Measurements from ENCODE around the gene GAL. TPM values are rescaled to one million over a fixed set of nuclear protein-coding genes. Genes with fewer than 3 reads are reported as not detected.

The GAL gene
- total RNA-seq, 2 donors from 2014 or later = not detected

- Histone ChIP-seq H3K9me3 (no peaks in the 10 kb centered on the region), H3K4me3 (no peak overlapping the region), H3K27me3 (no peaks in the 10 kb centered on the region), H3K4me1 (no peaks in the 10 kb centered on the region), H3K27ac (no peak overlapping the region), H3K36me3 (no peaks in the 10 kb centered on the region)
- TF ChIP-seq, protein P1, sequence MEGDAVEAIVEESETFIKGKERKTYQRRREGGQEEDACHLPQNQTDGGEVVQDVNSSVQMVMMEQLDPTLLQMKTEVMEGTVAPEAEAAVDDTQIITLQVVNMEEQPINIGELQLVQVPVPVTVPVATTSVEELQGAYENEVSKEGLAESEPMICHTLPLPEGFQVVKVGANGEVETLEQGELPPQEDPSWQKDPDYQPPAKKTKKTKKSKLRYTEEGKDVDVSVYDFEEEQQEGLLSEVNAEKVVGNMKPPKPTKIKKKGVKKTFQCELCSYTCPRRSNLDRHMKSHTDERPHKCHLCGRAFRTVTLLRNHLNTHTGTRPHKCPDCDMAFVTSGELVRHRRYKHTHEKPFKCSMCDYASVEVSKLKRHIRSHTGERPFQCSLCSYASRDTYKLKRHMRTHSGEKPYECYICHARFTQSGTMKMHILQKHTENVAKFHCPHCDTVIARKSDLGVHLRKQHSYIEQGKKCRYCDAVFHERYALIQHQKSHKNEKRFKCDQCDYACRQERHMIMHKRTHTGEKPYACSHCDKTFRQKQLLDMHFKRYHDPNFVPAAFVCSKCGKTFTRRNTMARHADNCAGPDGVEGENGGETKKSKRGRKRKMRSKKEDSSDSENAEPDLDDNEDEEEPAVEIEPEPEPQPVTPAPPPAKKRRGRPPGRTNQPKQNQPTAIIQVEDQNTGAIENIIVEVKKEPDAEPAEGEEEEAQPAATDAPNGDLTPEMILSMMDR (IDR thresholded peaks at IDR 0.05) = no peak
- no peak for DNase-seq (ENCODE audit: low spot score)
These were observed 17.5 kb upstream of the GAL start for GRCh38 chr11:68666849-68667248.

- no peak overlapping the region for H3K27ac ChIP-seq
- no peaks in the 10 kb centered on the region for H3K36me3 ChIP-seq
- TF ChIP-seq, protein P1 (IDR thresholded peaks at IDR 0.05) = no peak
- H3K4me1 ChIP-seq = no peaks in the 10 kb centered on the region
- H3K27me3 ChIP-seq = no peaks in the 10 kb centered on the region
- no peak overlapping the region for H3K4me3 ChIP-seq
- no peaks in the 10 kb centered on the region for H3K9me3 ChIP-seq
- DNase-seq (ENCODE audit: low spot score) = no peak
These were observed 16.5 kb upstream of the GAL start for GRCh38 chr11:68667511-68668500.

DNA sequence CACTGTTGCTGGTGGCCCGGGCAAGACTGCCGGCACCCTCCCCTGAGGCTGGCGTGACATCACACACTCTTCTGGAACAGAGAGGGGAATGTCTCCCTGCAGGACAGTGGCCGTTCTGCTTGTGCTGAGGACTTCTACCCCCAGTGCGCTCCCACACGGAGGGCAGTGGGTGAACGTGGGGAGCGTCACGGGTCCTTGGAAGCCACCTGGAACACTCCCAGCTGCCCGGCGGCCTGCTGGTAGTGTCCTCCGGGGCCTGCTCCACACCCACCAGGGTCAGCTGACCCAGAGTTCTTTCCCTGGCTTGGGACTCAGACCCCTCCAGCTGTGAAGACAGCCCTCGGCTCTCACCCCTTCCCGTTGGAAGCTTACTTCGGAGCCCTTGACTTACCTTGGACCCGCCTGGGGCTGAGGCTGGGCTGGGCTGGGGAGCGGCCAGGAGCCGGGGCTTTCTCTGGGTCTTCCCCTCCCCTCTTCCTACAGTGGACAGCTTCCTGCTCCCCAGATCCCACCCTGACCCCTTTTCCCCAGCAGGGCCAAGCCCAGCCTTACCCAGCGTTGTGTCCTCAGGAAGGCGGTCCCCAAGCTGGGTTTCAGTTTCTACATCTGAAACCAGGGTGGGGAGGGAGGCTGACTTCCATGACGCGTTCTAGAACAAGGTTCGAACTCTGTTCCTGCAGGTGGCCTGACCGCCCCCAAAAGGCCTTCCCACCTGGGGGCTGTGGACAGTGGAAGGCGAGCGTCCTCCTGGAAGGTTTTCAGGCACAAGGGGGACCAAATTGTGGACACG lies 14.8 kb upstream of the GAL start:
- peaks cover 0 to 8% of the 10 kb centered on the region in 2 donors for H3K9me3 ChIP-seq
- no peaks in the 10 kb centered on the region for H3K36me3 ChIP-seq
- no peak overlapping the region for H3K4me3 ChIP-seq
- TF ChIP-seq, protein P1 (IDR thresholded peaks at IDR 0.05) = no peak
- no peak overlapping the region for H3K27ac ChIP-seq
- no peak for DNase-seq (ENCODE audit: low spot score)
- no peaks in the 10 kb centered on the region for H3K4me1 ChIP-seq
- no peaks in the 10 kb centered on the region for H3K27me3 ChIP-seq

- no peaks in the 10 kb centered on the region for H3K27me3 ChIP-seq
- H3K4me1 ChIP-seq = no peaks in the 10 kb centered on the region
- H3K27ac ChIP-seq = no peak overlapping the region
- DNase-seq (ENCODE audit: low spot score) = no peak
- no peaks in the 10 kb centered on the region for H3K36me3 ChIP-seq
- TF ChIP-seq, protein P1 (IDR thresholded peaks at IDR 0.05) = no peak
- no peak overlapping the region for H3K4me3 ChIP-seq
- peaks cover 0 to 8% of the 10 kb centered on the region in 2 donors for H3K9me3 ChIP-seq
These were observed 13.9 kb upstream of the GAL start for GRCh38 chr11:68670208-68670992.

DNA sequence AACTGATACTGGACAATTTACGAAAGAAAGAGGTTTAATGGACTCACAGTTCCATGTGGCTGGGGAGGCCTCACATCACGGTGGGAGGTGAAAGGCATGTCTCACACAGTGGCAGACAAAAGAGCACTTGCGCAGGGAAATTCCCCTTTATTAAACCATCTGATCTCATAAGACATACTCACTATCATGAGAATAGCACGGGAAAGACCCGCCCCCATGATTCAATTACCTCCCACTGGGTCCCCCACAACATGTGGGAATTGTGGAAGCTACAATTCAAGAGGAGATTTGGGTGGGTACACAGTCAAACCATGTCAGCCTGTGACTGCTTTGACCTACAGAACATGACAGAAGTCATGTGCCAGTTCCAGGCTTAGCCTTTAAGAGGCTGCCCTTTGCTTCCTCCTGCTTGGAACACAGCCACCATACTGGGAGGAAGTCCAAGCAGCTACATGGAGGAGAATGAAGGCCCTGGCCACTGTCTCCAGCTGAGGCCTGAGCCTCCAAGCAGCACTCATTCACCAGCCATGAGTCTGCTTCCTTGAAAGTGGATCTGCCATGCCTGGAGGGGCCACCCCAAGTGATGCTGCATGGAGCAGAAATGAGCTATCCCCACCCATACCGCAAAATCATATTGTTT lies 10.9 kb upstream of the GAL start:
- TF ChIP-seq, protein P1 (IDR thresholded peaks at IDR 0.05) = no peak
- Histone ChIP-seq H3K27ac (no peak overlapping the region), H3K36me3 (no peaks in the 10 kb centered on the region), H3K9me3 (peaks cover 0 to 8% of the 10 kb centered on the region in 2 donors), H3K27me3 (no peaks in the 10 kb centered on the region), H3K4me1 (peaks cover 0 to 6% of the 10 kb centered on the region in 2 donors), H3K4me3 (no peak overlapping the region)
- DNase-seq (ENCODE audit: low spot score) = no peak

Data from right atrium auricular region (tissue), 2 donors.